ENCODE data around the gene PLAAT1.

The PLAAT1 gene

DNA sequence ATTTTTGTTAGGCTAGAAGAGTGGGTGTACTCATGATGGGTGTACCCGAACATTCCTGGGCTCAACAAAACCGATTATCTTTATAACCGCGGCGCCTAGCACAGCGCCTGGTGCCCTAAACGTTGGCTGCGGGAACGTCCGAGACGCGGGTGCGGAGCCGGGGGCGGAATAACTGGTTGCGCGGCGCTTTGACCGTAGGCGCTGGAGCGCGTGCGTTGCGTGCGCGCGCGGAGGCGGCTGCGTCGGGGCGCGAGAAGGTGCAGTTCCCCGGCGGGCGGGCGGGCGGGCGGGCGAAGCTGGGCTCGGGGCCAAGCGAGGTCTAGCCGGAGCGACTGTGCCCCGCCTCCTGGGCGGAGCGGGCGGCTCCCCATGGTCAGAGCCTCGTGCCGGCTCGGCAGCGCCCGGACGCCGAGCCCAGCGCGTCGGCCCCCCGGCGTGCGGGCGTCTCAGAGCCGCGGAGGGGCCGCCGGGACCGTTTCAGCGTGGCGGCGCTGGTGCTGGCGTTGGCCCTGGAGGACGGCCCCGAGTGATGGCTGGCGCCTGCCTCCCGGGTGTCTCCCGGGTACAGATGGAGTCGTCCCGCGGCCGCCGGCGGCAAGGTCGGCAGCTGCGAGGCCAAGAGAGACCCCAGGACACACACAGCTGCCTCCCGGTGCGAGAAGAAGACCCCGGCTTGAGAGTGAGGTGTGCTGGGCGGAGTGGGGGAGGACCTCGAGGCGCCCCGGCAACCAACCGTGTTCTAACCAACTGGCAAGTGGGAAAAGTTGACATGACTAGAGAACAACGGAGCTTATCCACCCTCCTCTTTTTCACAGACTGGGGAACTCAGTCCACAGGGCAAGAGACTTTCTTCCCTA is at the start of gene PLAAT1:
Gene PLAAT1, plus strand, starts transcription at position 373 of the 857 bp plus-strand sequence. CDS start 14,429 bp downstream, outside the sequence.
- DNase-seq (ENCODE audit: low spot score): peak; percentile 83

- no peak for DNase-seq (ENCODE audit: low spot score)
These were observed 46.7 kb upstream of the PLAAT1 start for GRCh38 chr3:193194371-193194770.

DNA sequence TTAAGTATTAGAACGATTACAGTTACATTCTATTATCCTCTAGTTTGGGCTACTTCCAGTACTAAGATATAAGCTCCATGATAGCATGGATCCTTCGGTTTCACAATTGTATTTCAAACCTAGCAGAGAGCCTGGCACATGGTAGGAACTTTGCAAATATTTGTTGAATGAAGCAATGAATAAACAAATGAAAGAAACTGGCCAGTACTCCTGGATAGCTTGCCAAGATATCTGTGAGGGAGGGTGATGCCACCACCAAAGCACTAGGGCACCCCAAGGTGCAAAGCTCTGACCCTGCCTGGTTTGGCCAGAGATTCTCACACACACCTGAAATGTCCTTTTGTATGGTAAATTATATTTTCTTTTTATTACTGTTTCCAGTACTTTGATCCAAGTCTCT is 44.3 kb upstream of the PLAAT1 start:
- DNase-seq (ENCODE audit: low spot score): no peak

DNA sequence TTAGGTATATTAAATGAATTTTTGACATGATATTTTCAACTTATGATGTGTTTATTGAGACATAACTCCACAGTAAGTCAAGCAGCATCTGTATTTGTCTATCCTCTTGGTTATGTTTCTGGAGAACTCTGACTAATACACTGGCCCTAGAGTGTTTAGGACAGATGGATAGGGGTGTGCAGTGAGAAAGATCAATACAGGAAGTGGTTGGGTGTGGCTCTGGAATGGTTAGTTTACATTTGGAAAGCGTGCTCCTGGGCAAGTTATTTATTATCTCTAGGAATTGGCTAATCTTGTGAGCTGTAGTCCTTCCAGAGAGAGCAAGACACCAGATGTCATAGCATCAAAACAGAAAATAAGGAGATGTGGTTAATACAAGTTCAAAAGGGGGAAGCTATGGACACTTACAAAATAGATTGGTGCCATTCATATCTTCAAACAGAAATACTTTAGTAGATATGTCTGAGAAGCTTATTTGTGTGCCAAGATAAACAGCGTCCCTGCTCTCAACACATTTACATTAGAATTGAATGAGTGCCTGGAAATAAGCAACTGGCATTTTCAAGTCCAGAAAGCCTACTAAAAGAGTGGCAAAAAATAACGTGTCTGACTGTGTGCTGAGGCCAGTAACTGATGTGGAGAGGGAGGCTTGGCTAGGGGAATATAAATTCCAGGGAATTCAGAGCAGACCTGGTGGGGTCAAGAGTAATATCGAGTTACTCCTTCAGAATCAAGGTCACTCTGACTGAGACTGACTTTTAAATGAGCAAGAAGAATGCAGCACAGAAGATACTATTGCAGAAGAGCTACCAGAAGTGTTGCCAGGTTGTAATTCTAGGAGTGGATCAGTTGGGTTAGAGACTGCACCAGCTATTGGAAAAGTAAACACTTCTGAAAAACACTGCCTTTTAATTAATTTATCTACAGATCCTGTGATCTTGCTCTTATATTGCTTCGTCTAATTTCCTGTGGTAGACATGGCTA is 33.4 kb upstream of the PLAAT1 start:
- DNase-seq (ENCODE audit: low spot score): no peak

DNA sequence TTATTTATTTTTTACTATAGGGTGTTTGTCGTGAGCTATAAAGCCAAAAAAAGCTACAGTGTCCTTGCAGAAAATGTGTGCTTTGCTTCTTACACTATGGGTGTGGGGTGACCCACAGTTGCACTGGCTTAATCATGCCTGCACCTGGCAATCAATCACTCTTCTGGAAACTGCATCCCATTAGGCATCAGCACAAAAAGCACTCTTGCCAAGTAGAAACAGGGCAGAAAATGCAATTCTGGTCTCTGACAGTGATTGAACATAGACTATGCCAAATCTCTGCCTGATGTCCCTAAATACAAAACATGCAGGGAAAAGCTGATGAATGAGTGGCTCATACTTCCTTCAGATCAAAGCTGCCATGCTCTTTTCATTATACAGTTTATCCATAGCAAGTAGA is 30.4 kb upstream of the PLAAT1 start:
- no peak for DNase-seq (ENCODE audit: low spot score)

DNA sequence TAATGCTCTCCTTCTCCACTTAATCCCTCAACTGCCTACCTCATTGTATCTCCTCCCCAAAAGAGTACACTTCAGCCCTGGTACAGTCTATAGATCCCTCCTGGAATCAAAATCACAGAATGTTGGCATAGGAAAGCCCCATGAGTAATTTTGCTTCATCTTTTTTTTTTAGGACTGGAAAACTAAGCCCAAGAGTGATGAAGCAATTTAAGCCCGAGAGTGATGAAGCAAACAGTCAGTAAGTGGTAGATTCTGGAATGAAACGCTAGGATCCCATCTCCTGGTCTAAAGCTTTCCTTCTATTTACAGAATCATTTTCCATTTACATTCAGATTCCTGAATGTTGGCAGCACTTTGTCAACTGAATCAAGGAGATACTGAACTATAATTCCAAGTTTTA is 29.8 kb upstream of the PLAAT1 start:
- DNase-seq (ENCODE audit: low spot score): no peak

DNA sequence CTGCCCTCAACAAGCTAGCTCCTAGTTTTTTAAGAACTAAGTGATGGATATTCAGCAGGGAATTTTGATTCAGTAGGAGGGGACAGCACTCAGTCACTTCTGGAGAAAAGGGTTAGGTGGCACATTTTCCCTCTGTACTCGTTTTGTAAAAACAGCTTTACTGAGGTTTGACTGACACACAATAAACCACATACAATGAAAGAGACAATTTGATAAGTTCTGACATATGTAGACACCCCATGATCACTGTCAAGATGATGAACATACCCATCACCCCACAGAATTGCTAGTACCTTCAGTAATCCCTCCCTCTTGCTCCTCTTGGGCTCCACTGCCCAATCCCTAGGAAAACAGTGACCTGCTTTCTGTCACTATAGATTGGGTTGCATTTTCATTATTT is 29.0 kb upstream of the PLAAT1 start:
- DNase-seq (ENCODE audit: low spot score): no peak

GRCh38 chr3:193212844-193213243 is 28.2 kb upstream of the PLAAT1 start:
- DNase-seq (ENCODE audit: low spot score): no peak

- DNase-seq (ENCODE audit: low spot score): no peak
These were observed 26.6 kb upstream of the PLAAT1 start for GRCh38 chr3:193214445-193214844.

DNA sequence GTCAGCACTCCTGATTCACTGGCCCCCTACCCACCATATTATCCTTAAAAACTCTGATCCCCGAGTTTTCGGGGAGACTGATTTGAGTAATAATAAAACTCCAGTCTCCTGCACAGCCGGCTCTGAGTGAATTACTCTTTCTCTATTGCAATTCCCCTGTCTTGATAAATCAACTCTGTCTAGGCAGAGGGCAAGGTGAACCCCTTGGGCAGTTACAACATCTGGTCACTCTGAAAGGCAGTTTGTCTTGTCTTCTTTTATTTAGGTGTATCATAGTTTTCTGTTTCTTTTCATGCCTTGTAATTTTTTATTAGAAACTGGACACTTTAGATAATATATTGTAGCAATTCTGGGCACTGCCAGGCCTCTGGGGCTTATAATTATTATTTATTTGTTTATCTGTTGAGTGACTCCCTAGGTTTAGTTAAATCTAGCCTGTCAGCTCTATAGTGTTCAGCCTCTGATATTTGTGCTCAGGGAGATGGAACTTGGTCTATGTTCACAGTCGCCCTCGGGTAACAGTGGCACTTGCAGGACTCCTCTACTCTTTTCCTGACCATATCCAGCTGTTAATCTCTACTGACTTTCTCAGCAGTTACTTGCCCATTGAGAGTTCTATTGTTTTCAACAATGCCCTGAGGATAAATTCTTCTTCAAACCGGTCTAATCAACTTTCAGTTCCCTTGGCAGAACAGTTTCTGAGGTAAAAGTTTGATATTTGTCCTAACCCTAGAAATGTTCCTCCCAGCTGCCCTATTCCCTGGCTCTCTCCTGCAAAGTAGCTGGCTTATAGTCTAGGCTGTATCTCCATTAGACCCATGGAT is 15.5 kb upstream of the PLAAT1 start:
- DNase-seq (ENCODE audit: low spot score): no peak

- DNase-seq (ENCODE audit: low spot score): no peak
These were observed 12.8 kb upstream of the PLAAT1 start for GRCh38 chr3:193228206-193228605.

GRCh38 chr3:193229851-193230420 is 11.1 kb upstream of the PLAAT1 start:
- no peak for DNase-seq (ENCODE audit: low spot score)

DNA sequence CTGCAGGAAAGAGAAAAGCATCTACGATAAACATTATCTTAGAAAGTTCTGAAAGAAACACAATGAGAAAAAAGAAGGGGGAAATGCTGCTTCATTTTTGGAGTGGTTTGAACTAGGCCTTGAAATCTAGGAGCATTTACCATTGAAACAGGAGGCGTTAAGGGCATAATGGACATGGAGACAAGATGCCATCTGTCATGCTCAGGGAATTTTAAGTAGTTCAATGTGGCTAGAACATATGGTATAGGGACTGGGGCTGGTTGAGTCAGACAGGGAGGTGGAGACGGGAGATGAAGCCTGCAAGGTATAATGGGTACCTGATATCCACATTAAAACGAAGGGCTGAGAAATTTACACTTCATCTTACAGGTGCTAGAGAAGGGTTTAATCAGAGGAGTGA is 10.4 kb upstream of the PLAAT1 start:
- DNase-seq (ENCODE audit: low spot score): no peak

DNA sequence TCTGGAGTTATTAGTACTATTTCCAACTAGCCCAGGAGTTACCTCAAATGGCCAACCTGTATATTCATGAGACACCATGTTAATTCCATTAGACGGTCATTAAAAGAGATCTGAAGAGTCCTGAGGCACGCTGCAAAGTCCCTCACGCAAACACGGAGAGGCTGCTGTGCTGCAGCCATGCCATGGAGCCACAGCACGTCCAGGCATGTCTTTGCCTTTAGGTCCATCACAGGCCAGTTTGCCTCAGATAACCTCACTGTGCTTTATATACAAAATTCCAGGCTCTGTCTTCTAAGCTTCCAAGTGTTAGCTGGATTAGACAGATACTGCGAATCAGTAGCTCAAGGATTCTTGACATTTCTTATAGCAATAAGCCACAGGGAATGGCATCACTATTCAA is 9.8 kb upstream of the PLAAT1 start:
- no peak for DNase-seq (ENCODE audit: low spot score)

- DNase-seq (ENCODE audit: low spot score): no peak
These were observed 4.4 kb upstream of the PLAAT1 start for GRCh38 chr3:193236599-193236998.

DNA sequence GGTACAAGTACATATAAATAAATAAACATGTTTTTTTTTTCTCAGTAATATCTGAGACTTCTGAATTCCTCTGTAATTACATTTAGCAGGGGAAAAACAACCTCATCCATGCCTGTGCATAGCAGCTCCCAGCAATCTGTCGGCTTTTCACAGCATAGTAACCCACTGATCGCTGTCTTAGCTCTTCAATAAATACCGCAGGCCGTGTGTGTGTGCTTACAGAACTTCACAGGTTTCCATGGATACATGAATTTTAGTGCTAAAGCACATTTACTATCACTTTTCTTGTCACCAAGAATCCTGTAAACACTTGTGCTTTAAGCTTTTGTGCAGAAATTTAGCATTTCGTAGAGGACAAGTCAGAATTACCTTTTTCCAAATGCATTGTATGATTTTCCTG is 4.0 kb upstream of the PLAAT1 start:
- no peak for DNase-seq (ENCODE audit: low spot score)

GRCh38 chr3:193240436-193240849 is 579 bp upstream of the PLAAT1 start:
- DNase-seq (ENCODE audit: low spot score): peak; percentile 68

GRCh38 chr3:193241716-193242115 is 694 bp downstream of the PLAAT1 start:
- no peak for DNase-seq (ENCODE audit: low spot score)

- no peak for DNase-seq (ENCODE audit: low spot score)
These were observed 2.5 kb downstream of the PLAAT1 start for GRCh38 chr3:193243571-193243970.

DNA sequence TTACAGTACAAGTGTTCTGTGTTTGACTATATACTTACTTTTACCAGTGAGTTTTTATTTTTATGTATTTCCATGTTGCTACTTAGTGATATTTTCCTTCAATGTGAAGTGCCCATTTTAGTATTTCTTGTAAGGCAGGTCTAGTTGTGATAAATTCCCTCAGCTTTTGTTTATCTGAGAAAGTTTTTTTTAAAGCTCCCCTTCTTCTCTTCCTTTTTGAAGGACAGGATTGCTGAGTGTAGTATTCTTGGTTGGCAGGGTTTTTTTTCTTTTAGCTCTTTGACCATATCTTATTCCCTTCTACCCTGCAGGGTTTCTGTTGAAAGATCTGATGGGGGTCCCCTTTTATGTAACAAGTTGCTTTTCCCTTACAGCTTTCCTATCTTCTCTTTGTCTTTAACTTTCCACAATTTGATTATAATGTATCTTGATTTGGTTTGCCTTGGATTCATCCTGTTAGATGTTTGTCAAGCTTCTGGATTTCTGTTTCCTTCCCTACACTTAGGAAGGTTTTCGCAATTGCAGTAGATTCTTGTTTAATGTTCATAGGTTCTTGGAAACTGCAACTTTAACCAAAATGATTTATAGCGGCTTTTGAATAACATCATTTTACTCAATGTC is 7.9 kb downstream of the PLAAT1 start:
- DNase-seq (ENCODE audit: low spot score): no peak

DNA sequence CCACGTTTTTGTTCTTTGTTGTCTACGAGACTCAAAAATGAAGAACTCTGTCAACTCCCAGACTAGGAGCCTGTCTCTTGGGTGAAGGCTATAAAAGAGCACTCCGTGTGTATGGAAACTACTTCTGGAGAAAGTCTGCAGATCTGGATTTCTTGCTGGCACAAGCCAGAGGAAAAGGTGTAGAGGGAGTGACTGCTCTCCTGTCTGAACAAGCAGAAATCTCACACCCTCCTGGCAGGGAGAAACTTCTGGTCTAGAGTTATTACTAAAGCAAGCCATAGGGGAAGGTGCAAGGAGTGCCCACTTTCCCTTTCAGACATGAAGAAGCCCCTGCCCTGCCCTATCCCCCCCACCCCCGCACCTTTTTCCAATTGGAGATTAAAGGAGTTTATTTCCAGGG is 9.5 kb downstream of the PLAAT1 start:
- DNase-seq (ENCODE audit: low spot score): no peak
